PC-3 (cell line): ENCODE results near the gene FRMD4B. TPM values are rescaled to one million over a fixed set of nuclear protein-coding genes. Genes with fewer than 3 reads are reported as not detected.

Experiments used
- ATAC-seq: fragments of 200-7000 bp; cut with Tn5 transposase; 2 replicates; pipeline ENCODE4 v1.9.1; 2020; ENCODE audit warnings: mild to moderate bottlenecking, moderate library complexity
- BruUV-seq: library from RNA; stranded (reverse); fragments of 400-500 nt; replicated peaks from 2 replicates; lab custom pipeline; 2021; lab: Mats Ljungman, UMichigan
- CTCF ChIA-PET: fragments of 300-600 bp; sonication (Branson Sonifier 250); formaldehyde crosslinking; loops from one replicate; lab custom pipeline; 2022; ENCODE audit warnings: antibody characterized with exemption; lab: Charles Lee
- POLR2A ChIA-PET: fragments of 300-600 bp; sonication (Branson Sonifier 250); formaldehyde crosslinking; loops from one replicate; lab custom pipeline; 2022; ENCODE audit warnings: antibody characterized with exemption; ENCODE audit not compliant: unreplicated experiment; lab: Charles Lee
- DNase-seq: peaks from one replicate; pipeline ENCODE4 v3.0.0-alpha.2; 2015
- H2AFZ ChIP-seq: fragments of 300-600 bp; sonication (generic); 2 replicates; pipeline ENCODE4 v1.6.0; 2016; ENCODE audit warnings: antibody characterized with exemption, low read length
- H3F3A ChIP-seq: fragments of 300-600 bp; sonication (generic); one replicate; pipeline ENCODE4 v1.6.0; 2017; ENCODE audit warnings: antibody characterized with exemption, low read length, control low read depth, mild to moderate bottlenecking; ENCODE audit not compliant: unreplicated experiment
- H3K27ac ChIP-seq: fragments of 300-600 bp; sonication (generic); 2 replicates; pipeline ENCODE4 v1.5.1; 2016; ENCODE audit warnings: mild to moderate bottlenecking, low read length
- H3K27me3 ChIP-seq: fragments of 300-600 bp; sonication (generic); 2 replicates; pipeline ENCODE4 v1.6.1; 2016; ENCODE audit warnings: low read length, mixed read lengths
- H3K36me3 ChIP-seq: fragments of 300-600 bp; sonication (generic); 2 replicates; pipeline ENCODE4 v1.6.1; 2016; ENCODE audit warnings: low read depth, mixed run types, low read length, mixed read lengths
- H3K4me1 ChIP-seq: fragments of 300-600 bp; sonication (generic); 2 replicates; pipeline ENCODE4 v1.5.1; 2016; ENCODE audit warnings: low read length; ENCODE audit not compliant: insufficient read depth
- H3K4me2 ChIP-seq: fragments of 300-600 bp; sonication (generic); 2 replicates; pipeline ENCODE4 v1.6.0; 2016; ENCODE audit warnings: low read length
- H3K4me3 ChIP-seq: fragments of 300-600 bp; sonication (generic); 2 replicates; pipeline ENCODE4 v1.5.1; 2016; ENCODE audit warnings: mild to moderate bottlenecking, low read length, mixed read lengths
- H3K79me2 ChIP-seq: fragments of 300-600 bp; sonication (generic); 2 replicates; pipeline ENCODE4 v1.6.1; 2017; ENCODE audit warnings: low read length, mixed read lengths
- H3K9ac ChIP-seq: fragments of 300-600 bp; sonication (generic); 2 replicates; pipeline ENCODE4 v1.6.0; 2016; ENCODE audit warnings: mild to moderate bottlenecking, low read length
- H3K9me2 ChIP-seq: fragments of 300-600 bp; sonication (generic); replicated peaks from 2 replicates; pipeline ENCODE4 v1.6.1; 2016; ENCODE audit warnings: mixed run types, low read length, mixed read lengths
- H3K9me3 ChIP-seq: fragments of 300-600 bp; sonication (generic); 2 replicates; pipeline ENCODE4 v1.6.1; 2016; ENCODE audit warnings: low read length, mixed read lengths
- H4K20me1 ChIP-seq: fragments of 300-600 bp; sonication (generic); 2 replicates; pipeline ENCODE4 v1.6.1; 2016; ENCODE audit warnings: low read length, mixed read lengths
- CTCF ChIP-seq: fragments of 300-600 bp; sonication (generic); conservative IDR thresholded peaks from 2 replicates; pipeline ENCODE4 v1.5.1; 2017; ENCODE audit warnings: antibody characterized with exemption, low read depth, mild to moderate bottlenecking, low read length
- EZH2 ChIP-seq: fragments of 300-600 bp; sonication (generic); IDR thresholded peaks from one replicate; pipeline ENCODE4 v1.6.1; 2017; ENCODE audit warnings: antibody characterized with exemption, mild to moderate bottlenecking, low read length; ENCODE audit not compliant: unreplicated experiment
- EZH2phosphoT487 ChIP-seq: fragments of 300-600 bp; sonication (generic); IDR thresholded peaks from 2 replicates; pipeline ENCODE4 v1.6.1; 2018; ENCODE audit warnings: mild to moderate bottlenecking, antibody characterized with exemption, low read length, borderline replicate concordance
- intact Hi-C: fragments of 100-400 bp; cut with micrococcal nuclease; formaldehyde crosslinking; loops from 2 replicates; pipeline ENCODE4 v1.9.0; 2023
- total RNA-seq: library from RNA; depleted of rRNA; stranded (reverse); fragments of >200 nt; gene quantifications from 2 replicates; pipeline ENCODE4 v1.2.3, GENCODE V29; 2014

The FRMD4B gene
- total RNA-seq, 1 experiment from 2014 or later, result 5.7 TPM

DNA sequence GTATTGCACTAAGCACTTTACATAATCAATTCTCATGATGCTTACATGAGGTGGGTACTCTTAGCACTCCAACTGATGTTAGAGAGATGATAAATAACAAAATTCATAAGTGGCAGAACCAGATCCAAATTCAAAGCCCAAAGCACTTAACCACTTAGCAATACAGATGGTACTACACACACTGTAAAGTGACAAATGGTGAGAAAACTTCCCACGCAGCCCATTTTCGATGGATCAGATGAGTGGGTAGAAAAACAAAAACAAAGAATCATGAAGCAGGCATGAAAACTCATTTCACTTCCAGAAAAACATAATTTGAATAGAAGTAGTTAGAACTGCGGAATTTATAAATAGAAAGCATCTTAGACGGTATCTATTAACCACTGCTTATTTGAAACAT is 66.2 kb downstream of the FRMD4B start:
- no peaks in the 10 kb centered on the region for H3K36me3 ChIP-seq
- no peak overlapping the region for H2AFZ ChIP-seq
- TF ChIP-seq EZH2phosphoT487 (no peak), EZH2 (no peak), CTCF (no peak)
- no TSS peak for BruUV-seq
- H3K27me3 ChIP-seq, result no peaks in the 10 kb centered on the region
- intact Hi-C loops, result no loop called here
- no peaks in the 10 kb centered on the region for H3K4me1 ChIP-seq
- no peaks in the 10 kb centered on the region for H3F3A ChIP-seq
- H3K9me2 ChIP-seq, result no peaks in the 10 kb centered on the region
- no peak for DNase-seq
- no peak overlapping the region for H3K4me2 ChIP-seq
- no peak overlapping the region for H3K9ac ChIP-seq
- ChIA-PET POLR2A (no interaction called here), CTCF (no interaction called here)
- no peaks in the 10 kb centered on the region for H3K9me3 ChIP-seq
- ATAC-seq, result no peak
- H4K20me1 ChIP-seq, result no peaks in the 10 kb centered on the region
- H3K4me3 ChIP-seq, result no peak overlapping the region
- no peaks in the 10 kb centered on the region for H3K79me2 ChIP-seq
- H3K27ac ChIP-seq, result no peak overlapping the region

DNA sequence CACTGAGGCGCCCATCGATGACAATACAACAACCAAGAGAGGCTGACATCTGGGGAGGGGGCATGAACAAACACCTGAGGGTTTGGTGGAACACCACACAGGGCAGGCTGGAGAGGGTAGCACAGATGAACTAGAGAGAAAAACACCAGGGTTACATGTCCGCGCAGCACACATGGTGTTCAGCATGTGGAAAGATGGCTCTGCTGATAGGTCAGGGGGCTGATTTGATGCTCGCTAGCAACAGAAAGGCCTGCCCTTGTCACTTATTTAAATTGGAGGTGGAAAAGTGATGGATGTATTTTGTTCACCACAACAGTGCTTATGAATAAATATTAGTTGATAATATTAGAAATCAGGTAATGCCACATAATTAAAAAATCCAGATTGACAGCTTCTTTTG is 67.5 kb downstream of the FRMD4B start:
- Histone ChIP-seq H3F3A (no peaks in the 10 kb centered on the region), H3K9ac (no peak overlapping the region), H3K9me3 (no peaks in the 10 kb centered on the region), H3K27me3 (no peaks in the 10 kb centered on the region), H3K9me2 (no peaks in the 10 kb centered on the region), H3K36me3 (no peaks in the 10 kb centered on the region), H3K4me2 (no peak overlapping the region), H3K79me2 (no peaks in the 10 kb centered on the region), H3K27ac (no peak overlapping the region), H3K4me3 (no peak overlapping the region), H3K4me1 (no peaks in the 10 kb centered on the region), H4K20me1 (no peaks in the 10 kb centered on the region), H2AFZ (no peak overlapping the region)
- CTCF ChIA-PET, result interaction anchor here (0.6 kb wide), 1 partner anchor 92 kb away, joined by 5 read pairs; no protein-coding TSS in a partner anchor
- no peak for DNase-seq
- BruUV-seq, result no TSS peak
- ATAC-seq, result no peak
- intact Hi-C loops, result no loop called here
- TF ChIP-seq EZH2phosphoT487, result no peak
- no peak for TF ChIP-seq EZH2
- TF ChIP-seq CTCF, result no peak
- POLR2A ChIA-PET, result no interaction called here

DNA sequence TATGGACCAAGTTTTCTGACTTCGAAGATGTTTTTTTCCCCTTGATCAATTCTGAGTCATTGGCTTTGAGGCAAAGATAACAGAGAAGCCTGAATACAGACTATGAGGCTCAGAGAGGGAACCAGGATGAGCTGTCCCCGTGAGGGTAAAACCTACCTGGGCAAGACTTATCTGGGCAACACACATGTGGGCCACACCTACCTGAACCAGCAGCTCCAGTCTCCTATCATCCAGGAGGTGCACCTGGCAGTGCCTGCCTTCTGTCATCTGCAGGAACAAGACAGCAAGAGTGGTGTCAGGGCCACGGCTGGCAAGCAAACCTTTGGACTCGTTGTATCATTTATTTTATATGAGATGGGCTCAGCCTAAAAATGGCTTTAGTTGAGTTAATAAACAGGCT is 72.6 kb downstream of the FRMD4B start:
- Histone ChIP-seq H3K9me3 (no peaks in the 10 kb centered on the region), H4K20me1 (no peaks in the 10 kb centered on the region), H3K27me3 (no peaks in the 10 kb centered on the region), H3K4me2 (no peak overlapping the region), H3K79me2 (no peaks in the 10 kb centered on the region), H3K9ac (no peak overlapping the region), H3F3A (no peaks in the 10 kb centered on the region), H2AFZ (no peak overlapping the region), H3K27ac (no peak overlapping the region), H3K4me1 (no peaks in the 10 kb centered on the region), H3K4me3 (no peak overlapping the region), H3K36me3 (no peaks in the 10 kb centered on the region), H3K9me2 (no peaks in the 10 kb centered on the region)
- intact Hi-C loops, result no loop called here
- no TSS peak for BruUV-seq
- TF ChIP-seq EZH2phosphoT487 (no peak), EZH2 (no peak), CTCF (no peak)
- DNase-seq, result no peak
- no peak for ATAC-seq
- CTCF ChIA-PET, result no interaction called here
- POLR2A ChIA-PET, result no interaction called here
